HCT116 (cell line): ENCODE measurements around the gene CLASP1. TPM values are rescaled to one million over a fixed set of nuclear protein-coding genes. Genes with fewer than 3 reads are reported as not detected.

Experiments used
- ATAC-seq: fragments of 200-7000 bp; cut with Tn5 transposase; 2 replicates; pipeline ENCODE4 v1.9.1; 2020; ENCODE audit warnings: mild to moderate bottlenecking, moderate library complexity
- BruUV-seq: library from RNA; stranded (reverse); fragments of 400-500 nt; replicated peaks from 2 replicates; lab custom pipeline; 2021; lab: Mats Ljungman, UMichigan
- CTCF ChIA-PET: fragments of 300-600 bp; sonication (Branson Sonifier 250); formaldehyde crosslinking; loops from one replicate; lab custom pipeline; 2021; ENCODE audit warnings: antibody characterized with exemption; lab: Charles Lee
- POLR2A ChIA-PET: fragments of 300-600, 350-600 bp; sonication (Branson Sonifier 250); formaldehyde crosslinking; loops from one replicate; lab custom pipeline; 2021; ENCODE audit warnings: antibody characterized with exemption; lab: Charles Lee
- RAD21 ChIA-PET, 2 experiments: fragments of 300-600 bp; sonication (Branson Sonifier 250); formaldehyde crosslinking; loops; one replicate each; lab custom pipeline; 2023; ENCODE audit warnings: low total read pairs in 2 of 2; ENCODE audit not compliant: uncharacterized antibody in 2 of 2, unreplicated experiment in 2 of 2, low non-redundant PET in 1 of 2; lab: Charles Lee
- DNase-seq: peaks from one replicate; pipeline ENCODE4 v3.0.0-alpha.2; 2010; ENCODE audit warnings: low read depth, low spot score
- H2AFZ ChIP-seq: fragments of 200-600 bp; shearing (Covaris generic), sonication (generic); 2 replicates; pipeline ENCODE4 v1.6.1; 2017; ENCODE audit warnings: low read depth, mixed run types, mixed read lengths, antibody characterized with exemption, low read length; ENCODE audit not compliant: poor library complexity, severe bottlenecking
- H3K27ac ChIP-seq: 2 replicates; pipeline ENCODE4 v1.5.1; 2012; ENCODE audit warnings: low read depth, low read length
- H3K27me3 ChIP-seq: fragments of 200-600 bp; sonication (generic); 2 replicates; pipeline ENCODE4 v1.6.1; 2016; ENCODE audit warnings: mixed run types, low read length, mixed read lengths; ENCODE audit not compliant: insufficient read depth
- H3K36me3 ChIP-seq, 2 experiments: fragments of 200-500 bp in 1 of 2; fragments of 200-600 bp in 1 of 2; sonication (Bioruptor generic) in 1 of 2; sonication (generic) in 1 of 2; 2 replicates each; pipeline versions ENCODE4 v1.5.1 to v1.6.1; 2014 to 2016; ENCODE audit warnings: low read length in 2 of 2, inconsistent platforms in 1 of 2, mixed read lengths in 1 of 2, mixed run types in 1 of 2; ENCODE audit not compliant: insufficient read depth in 2 of 2, control insufficient read depth in 1 of 2
- H3K4me1 ChIP-seq, 2 experiments: fragments of 200-600 bp in 1 of 2; sonication (generic) in 1 of 2; 2 replicates each; pipeline versions ENCODE4 v1.5.1 to v1.6.1; 2012 to 2017; ENCODE audit warnings: low read length in 2 of 2, inconsistent platforms in 1 of 2, mild to moderate bottlenecking in 1 of 2, mixed read lengths in 1 of 2, mixed run types in 1 of 2, moderate library complexity in 1 of 2; ENCODE audit not compliant: insufficient read depth in 2 of 2, control insufficient read depth in 1 of 2
- H3K4me2 ChIP-seq: fragments of 200-600 bp; sonication (generic); 2 replicates; pipeline ENCODE4 v1.6.1; 2017; ENCODE audit warnings: mixed run types, low read length, mixed read lengths
- H3K4me3 ChIP-seq, 2 experiments: fragments of 200-600 bp in 1 of 2; sonication (generic) in 1 of 2; replicated peaks in 1 of 2; 2 replicates each; pipeline ENCODE4 v1.5.1; 2011 to 2016; ENCODE audit warnings: low read length in 2 of 2, control low read depth in 1 of 2, low read depth in 1 of 2, mild to moderate bottlenecking in 1 of 2, mixed read lengths in 1 of 2, mixed run types in 1 of 2
- H3K79me2 ChIP-seq: fragments of 200-600 bp; sonication (generic); 2 replicates; pipeline ENCODE4 v1.6.1; 2017; ENCODE audit warnings: mild to moderate bottlenecking, mixed run types, low read length, moderate library complexity, mixed read lengths; ENCODE audit not compliant: insufficient read depth
- H3K9ac ChIP-seq: fragments of 200-600 bp; sonication (generic); 2 replicates; pipeline ENCODE4 v1.6.1; 2016; ENCODE audit warnings: low read length, mixed read lengths
- H3K9me2 ChIP-seq: fragments of 200-600 bp; sonication (generic), shearing (Covaris generic); 2 replicates; pipeline ENCODE4 v1.6.1; 2017; ENCODE audit warnings: mixed run types, mild to moderate bottlenecking, moderate library complexity; ENCODE audit not compliant: insufficient read depth
- H3K9me3 ChIP-seq, 2 experiments: fragments of 200-500 bp in 1 of 2; fragments of 200-600 bp in 1 of 2; sonication (Bioruptor generic) in 1 of 2; sonication (generic) in 1 of 2; 2 replicates each; pipeline ENCODE4 v1.6.1; 2014 to 2017; ENCODE audit warnings: low read length in 2 of 2, mixed read lengths in 2 of 2, inconsistent platforms in 1 of 2, low read depth in 1 of 2, mild to moderate bottlenecking in 1 of 2, mixed run types in 1 of 2, moderate library complexity in 1 of 2; ENCODE audit not compliant: control insufficient read depth in 1 of 2, insufficient read depth in 1 of 2
- H4K20me1 ChIP-seq: fragments of 200-600 bp; sonication (generic), shearing (Covaris generic); 2 replicates; pipeline ENCODE4 v1.6.1; 2017; ENCODE audit warnings: mixed run types, mild to moderate bottlenecking, moderate library complexity; ENCODE audit not compliant: insufficient read depth
- CBX3 ChIP-seq: IDR thresholded peaks from 2 replicates; pipeline ENCODE4 v1.6.1; 2012; ENCODE audit warnings: low read depth
- CEBPB ChIP-seq: IDR thresholded peaks from 2 replicates; pipeline ENCODE4 v1.6.1; 2012; ENCODE audit warnings: low read depth
- EGR1 ChIP-seq: IDR thresholded peaks from 2 replicates; pipeline ENCODE4 v1.6.1; 2012; ENCODE audit warnings: low read depth
- EZH2 ChIP-seq: fragments of 200-600 bp; sonication (generic); IDR thresholded peaks from 2 replicates; pipeline ENCODE4 v1.6.1; 2017; ENCODE audit warnings: antibody characterized with exemption, mixed run types
- EZH2phosphoT487 ChIP-seq: fragments of 200-600 bp; IDR thresholded peaks from 2 replicates; pipeline ENCODE4 v1.6.1; 2018; ENCODE audit warnings: antibody characterized with exemption, borderline replicate concordance
- FOSL1 ChIP-seq: IDR thresholded peaks from 2 replicates; pipeline ENCODE4 v1.6.1; 2012; ENCODE audit warnings: low read depth
- JUND ChIP-seq: IDR thresholded peaks from 2 replicates; pipeline ENCODE4 v1.6.1; 2012
- MAX ChIP-seq: IDR thresholded peaks from 2 replicates; pipeline ENCODE4 v1.6.1; 2012
- POLR2AphosphoS5 ChIP-seq: IDR thresholded peaks from 2 replicates; pipeline ENCODE4 v1.6.1; 2011; ENCODE audit warnings: mild to moderate bottlenecking, low read depth, low read length, moderate library complexity
- RAD21 ChIP-seq: IDR thresholded peaks from 2 replicates; pipeline ENCODE4 v1.6.1; 2012; ENCODE audit warnings: low read depth, mild to moderate bottlenecking
- SIN3A ChIP-seq: IDR thresholded peaks from 2 replicates; pipeline ENCODE4 v1.6.1; 2012; ENCODE audit warnings: low read depth
- SP1 ChIP-seq: IDR thresholded peaks from 2 replicates; pipeline ENCODE4 v1.6.1; 2012; ENCODE audit warnings: low read depth
- SRF ChIP-seq: IDR thresholded peaks from 2 replicates; pipeline ENCODE4 v1.6.1; 2012; ENCODE audit warnings: low read depth
- TCF7L2 ChIP-seq: IDR thresholded peaks from 2 replicates; pipeline ENCODE4 v1.7.0; 2011; ENCODE audit warnings: borderline replicate concordance, inconsistent platforms; ENCODE audit not compliant: insufficient read depth, insufficient read length; ENCODE audit errors: extremely low read depth
- YY1 ChIP-seq: IDR thresholded peaks from 2 replicates; pipeline ENCODE4 v1.6.1; 2011; ENCODE audit warnings: low read length, low read depth, moderate library complexity, mild to moderate bottlenecking; ENCODE audit not compliant: insufficient replicate concordance; ENCODE audit errors: extremely low read depth
- ZBTB33 ChIP-seq: IDR thresholded peaks from 2 replicates; pipeline ENCODE4 v1.6.1; 2011; ENCODE audit warnings: mild to moderate bottlenecking, low read length, moderate library complexity; ENCODE audit not compliant: insufficient replicate concordance; ENCODE audit errors: extremely low read depth
- intact Hi-C: fragments of 100-400 bp; cut with micrococcal nuclease; formaldehyde crosslinking; loops from 2 replicates; pipeline ENCODE4 v1.10.0; 2022
- total RNA-seq: library from RNA; stranded (reverse); gene quantifications from one replicate; pipeline ENCODE4 v1.2.1, GENCODE V29; 2021; ENCODE audit not compliant: unreplicated experiment
- TF ChIP-seq, protein P1 (sequence below): IDR thresholded peaks from 2 replicates; pipeline ENCODE4 v1.6.1; 2012; ENCODE audit warnings: low read depth
- TF ChIP-seq, protein P2 (sequence below), 3 experiments: fragments of 200-600 bp in 1 of 3; sonication (generic) in 1 of 3; IDR thresholded peaks in 2 of 3; conservative IDR thresholded peaks in 1 of 3; 2 replicates each; pipeline ENCODE4 v1.5.1; 2012 to 2017; ENCODE audit warnings: low read depth in 2 of 3, low read length in 2 of 3, antibody characterized with exemption in 1 of 3, borderline replicate concordance in 1 of 3, control low read depth in 1 of 3, mild to moderate bottlenecking in 1 of 3, mixed read lengths in 1 of 3, mixed run types in 1 of 3, moderate library complexity in 1 of 3; ENCODE audit not compliant: insufficient read depth in 1 of 3
- TF ChIP-seq, protein P3 (sequence below): IDR thresholded peaks from 2 replicates; pipeline ENCODE4 v1.6.1; 2012

The CLASP1 gene
- total RNA-seq, 1 experiment from 2014 or later, result 41.9 TPM

GRCh38 chr2:121659933-121660332, 10.7 kb upstream of the CLASP1 start:
- POLR2A ChIA-PET, result interaction anchor here (0.9 kb wide), 1 partner anchor 10 kb away, joined by 3 read pairs; no protein-coding TSS in a partner anchor
- intact Hi-C loops, result no loop called here

More at GRCh38 chr2:121659933-121660332, 10.7 kb upstream of the CLASP1 start:
- no peaks in the 10 kb centered on the region for H3K27me3 ChIP-seq
- CTCF ChIA-PET, result no interaction called here
- H3K4me3 ChIP-seq, result no peak overlapping the region
- no peaks in the 10 kb centered on the region for H3K79me2 ChIP-seq
- no TSS peak for BruUV-seq
- no peak overlapping the region for H3K9ac ChIP-seq
- no peak for ATAC-seq
- RAD21 ChIA-PET, result no interaction called here
- H2AFZ ChIP-seq, result no peak overlapping the region
- no peaks in the 10 kb centered on the region for H3K4me1 ChIP-seq
- no peaks in the 10 kb centered on the region for H4K20me1 ChIP-seq
- H3K9me3 ChIP-seq, result no peaks in the 10 kb centered on the region
- H3K4me2 ChIP-seq, result no peak overlapping the region
- no peaks in the 10 kb centered on the region for H3K36me3 ChIP-seq
- TF ChIP-seq SRF (no peak), EZH2 (no peak), SP1 (no peak), POLR2AphosphoS5 (no peak), FOSL1 (no peak), CBX3 (no peak), EGR1 (no peak), JUND (no peak), EZH2phosphoT487 (no peak), MAX (no peak), RAD21 (no peak), TCF7L2 (no peak), SIN3A (no peak), ZBTB33 (no peak), CEBPB (no peak), YY1 (no peak)
- TF ChIP-seq, protein P1, sequence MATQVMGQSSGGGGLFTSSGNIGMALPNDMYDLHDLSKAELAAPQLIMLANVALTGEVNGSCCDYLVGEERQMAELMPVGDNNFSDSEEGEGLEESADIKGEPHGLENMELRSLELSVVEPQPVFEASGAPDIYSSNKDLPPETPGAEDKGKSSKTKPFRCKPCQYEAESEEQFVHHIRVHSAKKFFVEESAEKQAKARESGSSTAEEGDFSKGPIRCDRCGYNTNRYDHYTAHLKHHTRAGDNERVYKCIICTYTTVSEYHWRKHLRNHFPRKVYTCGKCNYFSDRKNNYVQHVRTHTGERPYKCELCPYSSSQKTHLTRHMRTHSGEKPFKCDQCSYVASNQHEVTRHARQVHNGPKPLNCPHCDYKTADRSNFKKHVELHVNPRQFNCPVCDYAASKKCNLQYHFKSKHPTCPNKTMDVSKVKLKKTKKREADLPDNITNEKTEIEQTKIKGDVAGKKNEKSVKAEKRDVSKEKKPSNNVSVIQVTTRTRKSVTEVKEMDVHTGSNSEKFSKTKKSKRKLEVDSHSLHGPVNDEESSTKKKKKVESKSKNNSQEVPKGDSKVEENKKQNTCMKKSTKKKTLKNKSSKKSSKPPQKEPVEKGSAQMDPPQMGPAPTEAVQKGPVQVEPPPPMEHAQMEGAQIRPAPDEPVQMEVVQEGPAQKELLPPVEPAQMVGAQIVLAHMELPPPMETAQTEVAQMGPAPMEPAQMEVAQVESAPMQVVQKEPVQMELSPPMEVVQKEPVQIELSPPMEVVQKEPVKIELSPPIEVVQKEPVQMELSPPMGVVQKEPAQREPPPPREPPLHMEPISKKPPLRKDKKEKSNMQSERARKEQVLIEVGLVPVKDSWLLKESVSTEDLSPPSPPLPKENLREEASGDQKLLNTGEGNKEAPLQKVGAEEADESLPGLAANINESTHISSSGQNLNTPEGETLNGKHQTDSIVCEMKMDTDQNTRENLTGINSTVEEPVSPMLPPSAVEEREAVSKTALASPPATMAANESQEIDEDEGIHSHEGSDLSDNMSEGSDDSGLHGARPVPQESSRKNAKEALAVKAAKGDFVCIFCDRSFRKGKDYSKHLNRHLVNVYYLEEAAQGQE, result no peak
- TF ChIP-seq, protein P2, sequence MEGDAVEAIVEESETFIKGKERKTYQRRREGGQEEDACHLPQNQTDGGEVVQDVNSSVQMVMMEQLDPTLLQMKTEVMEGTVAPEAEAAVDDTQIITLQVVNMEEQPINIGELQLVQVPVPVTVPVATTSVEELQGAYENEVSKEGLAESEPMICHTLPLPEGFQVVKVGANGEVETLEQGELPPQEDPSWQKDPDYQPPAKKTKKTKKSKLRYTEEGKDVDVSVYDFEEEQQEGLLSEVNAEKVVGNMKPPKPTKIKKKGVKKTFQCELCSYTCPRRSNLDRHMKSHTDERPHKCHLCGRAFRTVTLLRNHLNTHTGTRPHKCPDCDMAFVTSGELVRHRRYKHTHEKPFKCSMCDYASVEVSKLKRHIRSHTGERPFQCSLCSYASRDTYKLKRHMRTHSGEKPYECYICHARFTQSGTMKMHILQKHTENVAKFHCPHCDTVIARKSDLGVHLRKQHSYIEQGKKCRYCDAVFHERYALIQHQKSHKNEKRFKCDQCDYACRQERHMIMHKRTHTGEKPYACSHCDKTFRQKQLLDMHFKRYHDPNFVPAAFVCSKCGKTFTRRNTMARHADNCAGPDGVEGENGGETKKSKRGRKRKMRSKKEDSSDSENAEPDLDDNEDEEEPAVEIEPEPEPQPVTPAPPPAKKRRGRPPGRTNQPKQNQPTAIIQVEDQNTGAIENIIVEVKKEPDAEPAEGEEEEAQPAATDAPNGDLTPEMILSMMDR (IDR thresholded peaks at IDR 0.05 in 2 of 3, conservative IDR thresholded peaks at IDR 0.05 in 1 of 3; ENCODE audit: borderline replicate concordance in 1 of 3, insufficient read depth in 1 of 3, low read depth in 2 of 3, low read length in 2 of 3), result no peak
- TF ChIP-seq, protein P3, sequence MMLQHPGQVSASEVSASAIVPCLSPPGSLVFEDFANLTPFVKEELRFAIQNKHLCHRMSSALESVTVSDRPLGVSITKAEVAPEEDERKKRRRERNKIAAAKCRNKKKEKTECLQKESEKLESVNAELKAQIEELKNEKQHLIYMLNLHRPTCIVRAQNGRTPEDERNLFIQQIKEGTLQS, result no peak
- no peaks in the 10 kb centered on the region for H3K9me2 ChIP-seq
- no peak overlapping the region for H3K27ac ChIP-seq
- no peak for DNase-seq
